K562 (cell line): ENCODE data around the gene RNF26. TPM values are rescaled to one million over a fixed set of nuclear protein-coding genes. Genes with fewer than 3 reads are reported as not detected.

Source experiments
- CBFA2T2 ChIP-seq: fragments of 450-650 bp; conservative IDR thresholded peaks from 2 replicates; pipeline ENCODE4 v1.6.1; 2017; ENCODE audit warnings: mild to moderate bottlenecking
- CTCFL ChIP-seq: IDR thresholded peaks from 2 replicates; pipeline ENCODE4 v1.6.1; 2011; ENCODE audit warnings: borderline replicate concordance, low read depth, mild to moderate bottlenecking, moderate library complexity, low read length; ENCODE audit not compliant: insufficient read depth, poor library complexity, severe bottlenecking
- FOXP4 ChIP-seq: sonication (generic); formaldehyde crosslinking; IDR thresholded peaks from 2 replicates; pipeline ENCODE4 v1.8.0; 2022; ENCODE audit warnings: mild to moderate bottlenecking, missing genetic modification reagents, borderline replicate concordance
- GTF2F1 ChIP-seq: IDR thresholded peaks from 2 replicates; pipeline ENCODE4 v1.6.1; 2011; ENCODE audit warnings: low read depth, low read length, improper control_type of control experiment
- KAT2B ChIP-seq: IDR thresholded peaks from one replicate; pipeline ENCODE4 v1.6.1; 2012; ENCODE audit warnings: low read depth, mild to moderate bottlenecking, control low read depth, inconsistent platforms, low read length, moderate library complexity
- MAFG ChIP-seq: fragments of 450-650 bp; conservative IDR thresholded peaks from 2 replicates; pipeline ENCODE4 v1.6.1; 2016; ENCODE audit warnings: missing genetic modification characterization, missing compliant biosample characterization
- MCM5 ChIP-seq: fragments of 450-650 bp; IDR thresholded peaks from 2 replicates; pipeline ENCODE4 v1.6.1; 2016; ENCODE audit warnings: low read depth
- THRA ChIP-seq: fragments of 450-650 bp; IDR thresholded peaks from 2 replicates; pipeline ENCODE4 v1.6.1; 2017; ENCODE audit warnings: mild to moderate bottlenecking, moderate library complexity
- ZNF140 ChIP-seq: fragments of 250-450 bp; sonication (Bioruptor Pico); IDR thresholded peaks from 2 replicates; pipeline ENCODE4 v1.8.0; 2021; ENCODE audit warnings: moderate library complexity, mild to moderate bottlenecking, inconsistent platforms
- ZNF592 ChIP-seq: fragments of 450-650 bp; IDR thresholded peaks from 2 replicates; pipeline ENCODE4 v1.6.1; 2017; ENCODE audit warnings: antibody characterized with exemption, mild to moderate bottlenecking
- polyA plus RNA-seq, 8 experiments: library from polyadenylated mRNA; depleted of rRNA in 4 of 8; stranded (reverse) in 5 of 8; unstranded in 3 of 8; fragments of >200 nt; fragmentation: Nextera tagmentation in 2 of 8; fragmentation: Illumina TruSeq in 1 of 8; extraction: Ambion mirVana in 2 of 8; extraction: Trizol in 1 of 8; gene quantifications; 2 replicates each; pipeline versions ENCODE4 v1.2.1 to v1.2.3, GENCODE V29; 2011 to 2014; ENCODE audit warnings: inconsistent platforms in 1 of 8, missing spikeins in 1 of 8
- total RNA-seq, 7 experiments: library from RNA; depleted of rRNA in 6 of 7; stranded (reverse); fragments of >200 nt in 6 of 7; fragmentation: Illumina TruSeq in 2 of 7; extraction: Trizol in 2 of 7; gene quantifications; 2 replicates each; pipeline versions ENCODE4 v1.2.1 to v1.2.3, GENCODE V29; 2011 to 2021; ENCODE audit warnings: low replicate concordance in 1 of 7
- TF ChIP-seq, protein P1 (sequence below): fragments of 200-800 bp; sonication (Bioruptor generic); IDR thresholded peaks from 2 replicates; pipeline ENCODE4 v1.6.1; 2017; ENCODE audit warnings: missing genetic modification characterization, missing compliant biosample characterization
- TF ChIP-seq, protein P2 (sequence below): fragments of 250-450 bp; sonication (Bioruptor Pico); IDR thresholded peaks from 2 replicates; pipeline ENCODE4 v1.5.0; 2022; ENCODE audit warnings: mild to moderate bottlenecking

The RNF26 gene
- total and polyA plus RNA-seq, 9 of the 15 experiments (the other 6 are each of a cell fraction or from before 2014, with no cell fraction given): 5.3 to 53.6 (median 12.7) TPM

DNA sequence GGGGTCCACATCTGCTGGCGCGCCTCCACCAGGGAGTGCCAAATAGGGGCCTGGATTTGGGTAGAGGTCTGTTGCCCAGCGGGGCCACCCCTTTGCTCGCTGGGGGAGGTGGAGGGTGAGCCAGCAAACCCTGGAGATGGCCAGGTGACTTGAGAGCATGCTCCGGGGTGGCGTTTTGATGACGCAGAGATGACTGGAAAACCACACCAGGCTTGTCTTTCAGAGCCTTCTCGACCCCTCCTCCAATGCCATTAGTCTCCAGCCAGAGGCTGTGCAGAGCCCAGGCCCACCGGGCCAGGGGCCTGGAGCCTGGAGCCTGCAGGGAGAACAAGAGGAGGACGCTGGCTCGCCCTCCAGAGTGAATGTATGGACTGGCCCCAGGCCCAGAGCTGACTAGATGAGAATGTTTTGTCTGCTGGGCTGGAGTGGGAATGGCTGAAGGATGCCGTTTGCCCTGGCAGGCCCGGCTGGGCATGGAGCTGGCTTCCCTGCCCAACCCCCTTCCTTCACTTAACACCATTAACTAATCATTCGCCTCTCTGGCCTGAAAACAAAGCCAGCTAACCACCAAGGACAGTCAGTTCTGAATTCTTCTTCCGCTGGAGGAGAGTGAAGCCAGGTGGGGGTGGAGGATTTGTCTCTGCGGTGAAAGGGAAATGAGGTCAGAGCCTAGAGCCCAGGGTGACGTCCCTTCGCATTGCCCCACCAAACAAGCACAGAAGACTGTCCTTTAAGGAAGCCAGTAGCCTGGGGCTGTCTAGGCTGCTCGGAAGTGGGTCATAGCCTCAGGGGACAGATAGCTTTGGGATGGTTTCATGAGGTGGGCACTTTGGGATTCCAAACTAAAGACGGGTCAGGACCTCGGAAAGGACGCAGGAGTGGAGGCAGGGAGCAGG, 15.8 kb upstream of the RNF26 start (continued):
- TF ChIP-seq, protein P1, sequence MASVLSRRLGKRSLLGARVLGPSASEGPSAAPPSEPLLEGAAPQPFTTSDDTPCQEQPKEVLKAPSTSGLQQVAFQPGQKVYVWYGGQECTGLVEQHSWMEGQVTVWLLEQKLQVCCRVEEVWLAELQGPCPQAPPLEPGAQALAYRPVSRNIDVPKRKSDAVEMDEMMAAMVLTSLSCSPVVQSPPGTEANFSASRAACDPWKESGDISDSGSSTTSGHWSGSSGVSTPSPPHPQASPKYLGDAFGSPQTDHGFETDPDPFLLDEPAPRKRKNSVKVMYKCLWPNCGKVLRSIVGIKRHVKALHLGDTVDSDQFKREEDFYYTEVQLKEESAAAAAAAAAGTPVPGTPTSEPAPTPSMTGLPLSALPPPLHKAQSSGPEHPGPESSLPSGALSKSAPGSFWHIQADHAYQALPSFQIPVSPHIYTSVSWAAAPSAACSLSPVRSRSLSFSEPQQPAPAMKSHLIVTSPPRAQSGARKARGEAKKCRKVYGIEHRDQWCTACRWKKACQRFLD (CRISPR knock-in tag): peak; percentile 17; the same call in 1 of the 2 replicates
- TF ChIP-seq THRA: no peak
- no peak for TF ChIP-seq CBFA2T2
- TF ChIP-seq ZNF592: peak; percentile 87
- TF ChIP-seq GTF2F1: no peak
- TF ChIP-seq, protein P2, sequence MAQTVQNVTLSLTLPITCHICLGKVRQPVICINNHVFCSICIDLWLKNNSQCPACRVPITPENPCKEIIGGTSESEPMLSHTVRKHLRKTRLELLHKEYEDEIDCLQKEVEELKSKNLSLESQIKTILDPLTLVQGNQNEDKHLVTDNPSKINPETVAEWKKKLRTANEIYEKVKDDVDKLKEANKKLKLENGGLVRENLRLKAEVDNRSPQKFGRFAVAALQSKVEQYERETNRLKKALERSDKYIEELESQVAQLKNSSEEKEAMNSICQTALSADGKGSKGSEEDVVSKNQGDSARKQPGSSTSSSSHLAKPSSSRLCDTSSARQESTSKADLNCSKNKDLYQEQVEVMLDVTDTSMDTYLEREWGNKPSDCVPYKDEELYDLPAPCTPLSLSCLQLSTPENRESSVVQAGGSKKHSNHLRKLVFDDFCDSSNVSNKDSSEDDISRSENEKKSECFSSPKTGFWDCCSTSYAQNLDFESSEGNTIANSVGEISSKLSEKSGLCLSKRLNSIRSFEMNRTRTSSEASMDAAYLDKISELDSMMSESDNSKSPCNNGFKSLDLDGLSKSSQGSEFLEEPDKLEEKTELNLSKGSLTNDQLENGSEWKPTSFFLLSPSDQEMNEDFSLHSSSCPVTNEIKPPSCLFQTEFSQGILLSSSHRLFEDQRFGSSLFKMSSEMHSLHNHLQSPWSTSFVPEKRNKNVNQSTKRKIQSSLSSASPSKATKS (CRISPR knock-in tag): no peak
- peak; percentile 90 for TF ChIP-seq FOXP4 (CRISPR knock-in tag)
- no peak for TF ChIP-seq MCM5
- TF ChIP-seq ZNF140 (CRISPR knock-in tag): no peak
- TF ChIP-seq KAT2B: no peak
- no peak for TF ChIP-seq CTCFL
- TF ChIP-seq MAFG (tag): no peak
